GM12874 (cell line): ENCODE data around the gene CLDN24.

Experiments
- CTCF ChIP-seq: IDR thresholded peaks from 2 replicates; pipeline ENCODE4 v1.5.1; 2011; ENCODE audit warnings: low read depth, mild to moderate bottlenecking, control low read depth, low read length, moderate library complexity; ENCODE audit not compliant: insufficient read depth

Gene CLDN24

GRCh38 chr4:183318656-183319055 is 3.6 kb downstream of the CLDN24 start:
- TF ChIP-seq CTCF: no peak

- TF ChIP-seq CTCF: no peak
Measured at GRCh38 chr4:183314806-183315205, 7.4 kb downstream of the CLDN24 start.

GRCh38 chr4:183314336-183314735 is 7.9 kb downstream of the CLDN24 start:
- TF ChIP-seq CTCF: no peak

- no peak for TF ChIP-seq CTCF
Measured at GRCh38 chr4:183312841-183313240, 9.4 kb downstream of the CLDN24 start.

- TF ChIP-seq CTCF: no peak
Measured at GRCh38 chr4:183306811-183307210, 15.4 kb downstream of the CLDN24 start.

- TF ChIP-seq CTCF: no peak
Measured at GRCh38 chr4:183304538-183304937, 17.7 kb downstream of the CLDN24 start.

- TF ChIP-seq CTCF: no peak
Measured at GRCh38 chr4:183304067-183304466, 18.2 kb downstream of the CLDN24 start.

- no peak for TF ChIP-seq CTCF
Measured at GRCh38 chr4:183303301-183303700, 18.9 kb downstream of the CLDN24 start.
